ENCODE results near the gene PDGFD.

GRCh38 chr11:104130161-104130560 is 33.8 kb downstream of the PDGFD start:
- TF ChIP-seq POLR2A (IDR thresholded peaks at IDR 0.05) = no peak
- TF ChIP-seq, protein P1, sequence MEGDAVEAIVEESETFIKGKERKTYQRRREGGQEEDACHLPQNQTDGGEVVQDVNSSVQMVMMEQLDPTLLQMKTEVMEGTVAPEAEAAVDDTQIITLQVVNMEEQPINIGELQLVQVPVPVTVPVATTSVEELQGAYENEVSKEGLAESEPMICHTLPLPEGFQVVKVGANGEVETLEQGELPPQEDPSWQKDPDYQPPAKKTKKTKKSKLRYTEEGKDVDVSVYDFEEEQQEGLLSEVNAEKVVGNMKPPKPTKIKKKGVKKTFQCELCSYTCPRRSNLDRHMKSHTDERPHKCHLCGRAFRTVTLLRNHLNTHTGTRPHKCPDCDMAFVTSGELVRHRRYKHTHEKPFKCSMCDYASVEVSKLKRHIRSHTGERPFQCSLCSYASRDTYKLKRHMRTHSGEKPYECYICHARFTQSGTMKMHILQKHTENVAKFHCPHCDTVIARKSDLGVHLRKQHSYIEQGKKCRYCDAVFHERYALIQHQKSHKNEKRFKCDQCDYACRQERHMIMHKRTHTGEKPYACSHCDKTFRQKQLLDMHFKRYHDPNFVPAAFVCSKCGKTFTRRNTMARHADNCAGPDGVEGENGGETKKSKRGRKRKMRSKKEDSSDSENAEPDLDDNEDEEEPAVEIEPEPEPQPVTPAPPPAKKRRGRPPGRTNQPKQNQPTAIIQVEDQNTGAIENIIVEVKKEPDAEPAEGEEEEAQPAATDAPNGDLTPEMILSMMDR (IDR thresholded peaks at IDR 0.05) = no peak

All from thyroid gland (tissue), 4 donors.